ES-I3 (cell line): ENCODE measurements around the gene ARHGEF7.
"Not testable (repeated sequence)": the region's sequence is repeated elsewhere in the genome, so short reads cannot be mapped to it uniquely, and the experiment has no call there.

Experiments
- H3K36me3 ChIP-seq: 2 replicates; pipeline ENCODE4 v1.6.1; 2013; ENCODE audit warnings: mild to moderate bottlenecking, low read length, control low read depth, moderate library complexity; ENCODE audit not compliant: insufficient read depth
- H3K4me1 ChIP-seq: 2 replicates; pipeline ENCODE4 v1.6.1; 2013; ENCODE audit warnings: mild to moderate bottlenecking, control low read depth, low read length; ENCODE audit not compliant: insufficient read depth
- H3K9ac ChIP-seq: 2 replicates; pipeline ENCODE4 v1.6.1; 2013; ENCODE audit warnings: low read depth, mild to moderate bottlenecking, low read length, moderate library complexity
- H3K9me3 ChIP-seq: 2 replicates; pipeline ENCODE4 v1.6.1; 2013; ENCODE audit warnings: mild to moderate bottlenecking, low read length, moderate library complexity; ENCODE audit not compliant: control insufficient read depth, insufficient read depth

Gene ARHGEF7

DNA sequence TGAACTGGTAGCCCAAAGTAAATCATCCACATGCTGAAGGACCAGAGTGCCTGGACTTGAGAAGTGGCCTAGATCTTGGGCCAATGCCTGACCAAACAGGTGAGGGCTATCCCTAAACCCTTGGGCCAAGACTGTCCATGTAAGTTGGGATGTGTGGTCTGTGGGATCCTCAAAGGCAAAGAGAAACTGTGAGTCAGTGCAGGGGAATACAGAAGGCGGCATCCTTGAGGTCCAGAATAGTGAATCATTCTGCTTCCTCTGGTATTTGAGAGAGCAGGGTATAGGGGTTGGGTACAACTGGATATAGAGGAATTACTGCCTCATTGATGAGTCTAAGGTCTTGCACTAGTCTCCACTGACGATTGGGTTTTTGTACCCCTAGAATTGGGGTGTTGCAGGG, 79.5 kb downstream of the ARHGEF7 start:
- H3K4me1 ChIP-seq, H3K9me3 ChIP-seq, H3K9ac ChIP-seq, H3K36me3 ChIP-seq: not testable (repeated sequence)

GRCh38 chr13:111198732-111199378, 83.7 kb downstream of the ARHGEF7 start:
- H3K9me3 ChIP-seq, H3K9ac ChIP-seq, H3K36me3 ChIP-seq: not testable (repeated sequence)
- H3K4me1 ChIP-seq = peaks cover 26% of the 10 kb centered on the region

GRCh38 chr13:111201304-111201940, 86.3 kb downstream of the ARHGEF7 start:
- Histone ChIP-seq H3K4me1 (peaks cover 48% of the 10 kb centered on the region), H3K9ac (no peak overlapping the region; the same call in 1 of the 2 replicates), H3K9me3 (no peaks in the 10 kb centered on the region), H3K36me3 (no peaks in the 10 kb centered on the region)

DNA sequence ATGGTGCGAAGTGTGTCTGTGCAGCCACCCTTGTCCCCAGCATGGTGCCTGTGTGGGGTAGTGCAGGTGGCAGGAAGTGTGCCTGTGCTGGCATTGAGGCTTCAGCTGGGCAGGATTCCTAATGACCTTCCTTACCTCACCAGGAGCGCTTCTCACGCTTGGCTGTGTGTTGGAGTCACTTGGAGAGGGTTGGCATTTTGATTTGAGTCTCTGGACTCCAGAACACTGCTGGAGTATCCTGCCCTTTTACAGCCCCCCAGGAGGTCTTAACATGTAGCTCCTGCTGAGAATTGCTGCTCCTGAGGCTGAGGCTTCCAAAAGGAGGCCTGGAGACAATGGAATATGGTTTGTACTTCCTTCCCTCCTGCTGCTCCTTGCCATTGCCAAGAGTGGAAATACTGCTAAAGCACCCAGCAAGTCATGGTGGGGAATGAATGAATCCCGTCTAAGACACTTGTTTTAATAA, 87.1 kb downstream of the ARHGEF7 start:
- no peak overlapping the region for H3K9ac ChIP-seq
- H3K36me3 ChIP-seq = no peaks in the 10 kb centered on the region
- H3K4me1 ChIP-seq = peaks cover 48% of the 10 kb centered on the region
- no peaks in the 10 kb centered on the region for H3K9me3 ChIP-seq

DNA sequence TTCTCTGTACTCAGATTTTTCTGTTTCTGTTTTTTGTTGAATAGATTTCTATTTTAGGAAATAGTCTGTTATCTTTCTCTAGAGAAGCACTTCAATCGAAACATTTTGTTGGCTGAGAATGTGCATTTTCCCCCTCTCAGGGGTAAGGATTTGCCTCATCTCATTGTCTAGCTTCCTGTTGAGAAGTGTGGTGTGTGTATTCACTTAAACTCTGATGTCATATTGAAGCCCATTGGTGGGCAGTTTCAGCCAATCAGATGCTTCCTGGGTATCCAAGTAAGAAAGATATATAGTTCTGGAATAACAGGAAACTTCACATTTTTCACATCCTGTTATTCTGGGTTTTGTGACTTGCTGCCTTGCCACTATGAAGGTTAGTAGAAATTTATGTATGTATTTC, 87.6 kb downstream of the ARHGEF7 start:
- Histone ChIP-seq H3K9me3 (no peaks in the 10 kb centered on the region), H3K36me3 (no peaks in the 10 kb centered on the region), H3K9ac (no peak overlapping the region), H3K4me1 (peaks cover 48% of the 10 kb centered on the region)

DNA sequence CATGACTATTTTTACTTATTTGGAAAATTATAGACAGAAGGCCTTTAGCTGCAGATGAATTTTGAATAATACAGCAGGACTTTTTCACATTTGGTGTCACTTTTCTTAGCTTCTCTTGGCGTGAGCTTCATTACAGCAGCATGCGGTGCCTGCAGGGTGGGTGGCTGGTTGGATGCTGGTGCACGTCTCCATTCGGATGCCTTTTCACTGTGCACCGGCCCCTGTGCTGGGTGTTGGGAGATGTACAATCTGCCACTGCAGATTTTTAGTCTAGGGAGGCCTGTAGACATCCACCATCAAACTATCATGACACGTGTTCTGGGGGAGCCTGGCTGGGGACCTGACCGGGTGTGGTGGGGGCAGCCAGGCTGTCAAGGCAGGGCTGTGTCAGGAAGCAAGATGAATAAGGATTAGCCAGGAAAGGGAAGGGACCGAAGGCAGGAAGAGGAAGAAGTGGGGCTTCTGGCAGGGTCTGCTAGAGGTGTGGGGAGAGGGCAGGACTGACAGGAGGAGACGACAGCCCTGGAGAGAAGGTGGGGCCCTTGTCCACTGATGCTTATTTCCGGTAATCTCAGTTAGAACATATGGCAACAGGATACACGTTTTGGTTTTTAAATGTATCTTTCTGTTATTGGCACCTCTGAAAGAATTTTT, 88.8 kb downstream of the ARHGEF7 start:
- Histone ChIP-seq H3K4me1 (peaks cover 48% of the 10 kb centered on the region), H3K9ac (no peak overlapping the region), H3K9me3 (no peaks in the 10 kb centered on the region), H3K36me3 (no peaks in the 10 kb centered on the region)

GRCh38 chr13:111204438-111205177, 89.5 kb downstream of the ARHGEF7 start:
- H3K9me3 ChIP-seq = no peaks in the 10 kb centered on the region
- no peaks in the 10 kb centered on the region for H3K36me3 ChIP-seq
- no peak overlapping the region for H3K9ac ChIP-seq
- peaks cover 53% of the 10 kb centered on the region for H3K4me1 ChIP-seq

- no peak overlapping the region for H3K9ac ChIP-seq
- peaks cover 66% of the 10 kb centered on the region for H3K4me1 ChIP-seq
- no peaks in the 10 kb centered on the region for H3K36me3 ChIP-seq
- H3K9me3 ChIP-seq = no peaks in the 10 kb centered on the region
Observed at GRCh38 chr13:111206148-111206547, 91.0 kb downstream of the ARHGEF7 start.

GRCh38 chr13:111209613-111210012, 94.5 kb downstream of the ARHGEF7 start:
- H3K4me1 ChIP-seq = peaks cover 65% of the 10 kb centered on the region
- no peaks in the 10 kb centered on the region for H3K9me3 ChIP-seq
- no peak overlapping the region for H3K9ac ChIP-seq
- H3K36me3 ChIP-seq = no peaks in the 10 kb centered on the region

GRCh38 chr13:111210091-111210490, 95.0 kb downstream of the ARHGEF7 start:
- Histone ChIP-seq H3K36me3 (no peaks in the 10 kb centered on the region), H3K9me3 (no peaks in the 10 kb centered on the region), H3K4me1 (peaks cover 66% of the 10 kb centered on the region), H3K9ac (no peak overlapping the region)

GRCh38 chr13:111210544-111211469, 95.7 kb downstream of the ARHGEF7 start:
- peaks cover 67% of the 10 kb centered on the region for H3K4me1 ChIP-seq
- no peaks in the 10 kb centered on the region for H3K36me3 ChIP-seq
- H3K9me3 ChIP-seq = no peaks in the 10 kb centered on the region
- H3K9ac ChIP-seq = no peak overlapping the region

DNA sequence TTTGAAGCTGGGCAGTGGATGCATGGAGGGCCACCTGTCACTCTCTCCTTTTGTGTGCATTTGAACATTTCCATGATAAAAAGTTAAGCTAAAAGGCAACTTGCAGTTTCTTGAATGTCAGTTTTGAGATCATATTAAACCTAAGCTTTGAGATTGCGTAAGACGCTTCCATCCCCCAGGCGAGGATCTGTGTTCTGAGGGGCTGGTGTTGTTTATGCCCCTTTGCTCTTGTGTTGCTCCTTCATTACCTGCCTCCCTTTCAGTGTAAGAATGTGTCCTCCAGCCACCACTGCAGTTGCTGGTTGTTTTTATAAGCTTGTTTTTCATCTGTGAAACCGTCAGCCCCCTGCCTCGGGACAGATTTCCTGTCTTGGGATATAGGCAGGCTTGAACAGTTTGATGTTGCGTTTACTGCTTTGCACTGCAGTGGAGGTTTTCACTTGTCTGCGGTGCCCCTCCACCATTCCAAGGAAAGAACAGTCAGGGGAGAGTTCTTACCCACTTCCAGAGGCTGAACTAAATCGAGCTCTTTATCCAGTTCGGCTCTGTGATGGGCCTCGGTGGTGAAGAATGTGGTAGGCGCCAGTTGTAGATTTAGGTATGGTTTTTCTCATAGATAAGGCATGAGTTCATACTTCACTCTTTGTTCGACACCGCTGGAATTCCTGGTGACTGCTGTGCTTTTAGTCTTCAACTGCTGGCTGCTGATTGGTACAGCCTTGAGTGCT, 96.8 kb downstream of the ARHGEF7 start:
- Histone ChIP-seq H3K9ac (no peak overlapping the region), H3K9me3 (no peaks in the 10 kb centered on the region), H3K36me3 (no peaks in the 10 kb centered on the region), H3K4me1 (peaks cover 65% of the 10 kb centered on the region)

DNA sequence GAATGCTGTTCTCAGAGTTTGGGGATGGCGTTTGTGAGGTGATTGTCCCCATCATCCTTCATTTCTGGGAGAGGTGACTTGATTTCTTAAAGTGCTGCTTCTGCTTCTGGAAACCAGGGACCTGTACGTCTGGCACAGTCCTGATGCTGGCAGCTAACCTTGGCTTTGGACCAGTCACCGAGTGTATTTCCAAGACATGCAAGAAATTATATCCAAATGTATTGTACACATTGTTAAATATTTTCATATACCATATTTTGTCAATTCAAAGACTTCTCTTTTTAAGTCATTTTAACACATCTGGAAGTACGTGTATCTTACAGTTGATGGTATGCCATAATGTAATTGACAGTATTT, 97.4 kb downstream of the ARHGEF7 start:
- Histone ChIP-seq H3K9ac (no peak overlapping the region), H3K9me3 (no peaks in the 10 kb centered on the region), H3K36me3 (no peaks in the 10 kb centered on the region), H3K4me1 (peaks cover 65% of the 10 kb centered on the region)
